WTC11 (cell line): ENCODE data around the gene MTCP1. TPM values are rescaled to one million over a fixed set of nuclear protein-coding genes. Genes with fewer than 3 reads are reported as not detected.

Source experiments
- ATAC-seq: fragments of 200-7000 bp; cut with Tn5 transposase; 2 replicates; pipeline ENCODE4 v1.10.0; 2021; ENCODE audit warnings: mild to moderate bottlenecking, moderate library complexity
- CTCF ChIA-PET: fragments of 300-600 bp; sonication (Branson Sonifier 250); formaldehyde crosslinking; loops from one replicate; lab custom pipeline; 2021; ENCODE audit warnings: antibody characterized with exemption; lab: Charles Lee
- POLR2A ChIA-PET: fragments of 350-600 bp; sonication (Branson Sonifier 250); formaldehyde crosslinking; loops from one replicate; lab custom pipeline; 2021; ENCODE audit warnings: antibody characterized with exemption; lab: Charles Lee
- DNase-seq: peaks from one replicate; pipeline ENCODE4 v3.0.0; 2021; ENCODE audit warnings: low spot score
- H3K27ac Mint-ChIP-seq: 2 replicates; pipeline ENCODE4 v1.8.0; 2021; ENCODE audit warnings: mixed read lengths
- H3K27me3 Mint-ChIP-seq: 2 replicates; pipeline ENCODE4 v1.8.0; 2021; ENCODE audit warnings: low read depth, mild to moderate bottlenecking, moderate library complexity, mixed read lengths
- H3K36me3 Mint-ChIP-seq: 2 replicates; pipeline ENCODE4 v1.8.0; 2021; ENCODE audit warnings: mixed read lengths
- H3K4me1 Mint-ChIP-seq: 2 replicates; pipeline ENCODE4 v1.8.0; 2022; ENCODE audit warnings: mixed read lengths
- H3K4me3 Mint-ChIP-seq: 2 replicates; pipeline ENCODE4 v1.8.0; 2021; ENCODE audit warnings: mild to moderate bottlenecking, moderate library complexity, mixed read lengths
- H3K9me3 Mint-ChIP-seq: 2 replicates; pipeline ENCODE4 v1.8.0; 2021; ENCODE audit warnings: mixed read lengths
- CBFB ChIP-seq: sonication (generic); formaldehyde crosslinking; IDR thresholded peaks from 2 replicates; pipeline ENCODE4 v1.8.1; 2022; ENCODE audit warnings: mild to moderate bottlenecking, low read depth, missing genetic modification reagents
- CREM ChIP-seq: sonication (generic); formaldehyde crosslinking; IDR thresholded peaks from 2 replicates; pipeline ENCODE4 v1.8.1; 2022; ENCODE audit warnings: mild to moderate bottlenecking, missing genetic modification reagents, moderate library complexity
- FOXJ3 ChIP-seq: sonication (generic); formaldehyde crosslinking; IDR thresholded peaks from 2 replicates; pipeline ENCODE4 v1.9.0; 2021; ENCODE audit warnings: missing genetic modification reagents, mild to moderate bottlenecking, borderline replicate concordance
- GABPB1 ChIP-seq: sonication (generic); formaldehyde crosslinking; IDR thresholded peaks from 2 replicates; pipeline ENCODE4 v1.8.1; 2023; ENCODE audit warnings: mild to moderate bottlenecking, missing genetic modification reagents
- GRHL2 ChIP-seq: fragments of 250-450 bp; sonication (Bioruptor Pico); IDR thresholded peaks from 2 replicates; pipeline ENCODE4 v1.8.0; 2022; ENCODE audit warnings: mild to moderate bottlenecking, moderate library complexity; ENCODE audit not compliant: insufficient replicate concordance, severe bottlenecking
- OVOL2 ChIP-seq: fragments of 250-450 bp; sonication (Bioruptor Pico); IDR thresholded peaks from 2 replicates; pipeline ENCODE4 v1.9.0; 2021; ENCODE audit warnings: mild to moderate bottlenecking, borderline replicate concordance
- TEAD4 ChIP-seq: sonication (generic); formaldehyde crosslinking; IDR thresholded peaks from 2 replicates; pipeline ENCODE4 v1.8.0; 2022; ENCODE audit warnings: mild to moderate bottlenecking, missing genetic modification reagents
- ZNF219 ChIP-seq: sonication (generic); formaldehyde crosslinking; IDR thresholded peaks from 2 replicates; pipeline ENCODE4 v1.8.0; 2023; ENCODE audit warnings: missing genetic modification reagents, mild to moderate bottlenecking, borderline replicate concordance
- ZNF263 ChIP-seq: sonication (generic); formaldehyde crosslinking; IDR thresholded peaks from 2 replicates; pipeline ENCODE4 v1.8.1; 2022; ENCODE audit warnings: low read depth, mild to moderate bottlenecking, moderate library complexity, missing genetic modification reagents
- ZNF317 ChIP-seq: sonication (generic); formaldehyde crosslinking; IDR thresholded peaks from 2 replicates; pipeline ENCODE4 v1.8.1; 2023; ENCODE audit warnings: low read depth, mild to moderate bottlenecking, moderate library complexity, missing genetic modification reagents, borderline replicate concordance
- ZNF423 ChIP-seq: fragments of 250-450 bp; sonication (Bioruptor Pico); IDR thresholded peaks from 2 replicates; pipeline ENCODE4 v2.1.2; 2022; ENCODE audit warnings: mild to moderate bottlenecking, moderate library complexity
- total RNA-seq: library from RNA; stranded (reverse); gene quantifications from 3 replicates; pipeline ENCODE4 v1.2.3, GENCODE V29; 2021
- TF ChIP-seq, protein P1 (sequence below): fragments of 250-450 bp; sonication (Bioruptor Pico); conservative IDR thresholded peaks from 2 replicates; pipeline ENCODE4 v1.9.0; 2021; ENCODE audit warnings: mild to moderate bottlenecking
- TF ChIP-seq, protein P2 (sequence below): sonication (generic); formaldehyde crosslinking; IDR thresholded peaks from 2 replicates; pipeline ENCODE4 v1.8.0; 2022; ENCODE audit warnings: mild to moderate bottlenecking, missing genetic modification reagents
- TF ChIP-seq, protein P3 (sequence below): sonication (generic); formaldehyde crosslinking; IDR thresholded peaks from 2 replicates; pipeline ENCODE4 v1.8.0; 2022; ENCODE audit warnings: mild to moderate bottlenecking, missing genetic modification reagents
- TF ChIP-seq, protein P4 (sequence below): sonication (generic); formaldehyde crosslinking; IDR thresholded peaks from 2 replicates; pipeline ENCODE4 v1.8.1; 2023; ENCODE audit warnings: mild to moderate bottlenecking, moderate library complexity, missing genetic modification reagents
- TF ChIP-seq, protein P5 (sequence below): sonication (generic); formaldehyde crosslinking; IDR thresholded peaks from 2 replicates; pipeline ENCODE4 v1.8.1; 2023; ENCODE audit warnings: mild to moderate bottlenecking, missing genetic modification reagents, borderline replicate concordance

The MTCP1 gene
- total RNA-seq, 1 experiment from 2014 or later, result 12.8 TPM

DNA sequence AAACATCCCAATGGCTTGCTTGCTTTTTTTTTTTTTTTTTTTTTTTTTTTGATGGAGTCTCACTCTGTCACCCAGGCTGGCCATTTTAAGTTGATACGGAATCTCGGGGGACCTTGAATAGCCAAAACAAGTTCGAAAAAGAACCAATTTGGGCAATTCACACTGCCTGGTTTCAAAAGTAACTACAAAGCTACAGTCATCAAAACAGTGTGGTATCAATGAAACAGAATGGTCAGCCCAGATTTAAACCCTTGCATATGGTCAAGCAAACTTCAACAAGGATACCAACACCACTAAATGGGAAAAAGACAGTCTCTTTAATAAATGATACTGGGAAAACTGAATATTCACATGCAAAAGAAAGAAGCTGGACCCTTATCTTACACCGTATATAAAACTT, 42.2 kb upstream of the MTCP1 start:
- H3K27ac Mint-ChIP-seq, result no peak overlapping the region
- no peak for DNase-seq
- ATAC-seq, result no peak
- peaks cover 5% of the 10 kb centered on the region; the same call in 1 of the 2 replicates for H3K9me3 Mint-ChIP-seq
- H3K36me3 Mint-ChIP-seq, result peaks cover 11% of the 10 kb centered on the region; the same call in 1 of the 2 replicates
- CTCF ChIA-PET, result no interaction called here
- H3K4me1 Mint-ChIP-seq, result no peaks in the 10 kb centered on the region
- no peaks in the 10 kb centered on the region for H3K27me3 Mint-ChIP-seq
- H3K4me3 Mint-ChIP-seq, result no peak overlapping the region
- POLR2A ChIA-PET, result no interaction called here
- TF ChIP-seq ZNF317 (CRISPR knock-in tag) (no peak), ZNF219 (CRISPR knock-in tag) (no peak)
- TF ChIP-seq, protein P1, sequence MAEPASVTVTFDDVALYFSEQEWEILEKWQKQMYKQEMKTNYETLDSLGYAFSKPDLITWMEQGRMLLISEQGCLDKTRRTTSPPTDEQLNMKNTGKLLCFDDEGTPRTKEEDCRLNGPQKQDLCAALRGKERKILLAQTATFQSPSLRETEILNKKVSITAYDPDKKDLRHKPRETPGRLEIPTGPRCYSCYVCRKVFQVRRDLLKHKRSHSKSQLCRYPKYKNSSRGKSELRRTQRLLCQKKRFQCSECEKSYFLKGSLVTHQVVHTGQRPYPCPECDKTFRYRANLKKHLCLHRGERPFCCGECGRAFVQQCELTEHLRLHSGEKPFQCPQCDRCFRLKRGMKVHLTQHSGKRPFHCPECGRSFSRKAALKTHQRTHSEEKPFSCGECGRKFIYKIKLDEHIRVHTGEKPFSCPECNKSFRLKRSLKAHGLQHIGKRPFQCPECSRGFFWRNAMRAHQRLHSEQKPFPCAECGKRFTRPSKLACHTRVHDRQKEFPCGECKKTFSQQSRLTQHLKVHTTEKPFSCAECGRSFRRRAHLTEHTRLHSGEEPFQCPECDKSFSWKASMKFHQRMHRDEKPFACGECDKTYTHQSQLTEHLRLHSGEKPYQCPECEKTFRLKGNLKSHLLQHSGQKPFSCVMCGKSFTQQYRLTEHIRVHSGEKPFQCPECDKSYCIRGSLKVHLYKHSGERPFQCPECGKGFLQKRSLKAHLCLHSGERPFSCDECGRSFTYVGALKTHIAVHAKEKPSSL, result no peak

DNA sequence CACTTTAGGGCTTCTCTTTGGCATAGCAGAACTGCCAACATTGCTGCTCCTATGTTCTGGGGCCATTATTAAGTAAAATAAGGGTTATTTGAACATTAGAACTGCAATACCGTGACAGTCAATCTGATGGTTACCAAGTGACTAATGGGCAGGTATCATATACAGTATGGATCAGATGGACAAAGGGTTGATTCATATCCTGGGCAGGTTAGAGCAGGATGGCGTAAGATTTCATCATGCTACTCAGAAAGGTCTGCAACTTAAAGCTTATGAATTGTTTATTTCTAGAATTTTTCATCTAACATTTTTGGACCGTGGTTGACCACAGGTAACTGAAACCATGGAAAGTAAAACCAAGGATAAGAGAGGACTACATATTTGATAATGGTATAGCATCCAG, 41.2 kb upstream of the MTCP1 start:
- ATAC-seq, result no peak
- POLR2A ChIA-PET, result no interaction called here

DNA sequence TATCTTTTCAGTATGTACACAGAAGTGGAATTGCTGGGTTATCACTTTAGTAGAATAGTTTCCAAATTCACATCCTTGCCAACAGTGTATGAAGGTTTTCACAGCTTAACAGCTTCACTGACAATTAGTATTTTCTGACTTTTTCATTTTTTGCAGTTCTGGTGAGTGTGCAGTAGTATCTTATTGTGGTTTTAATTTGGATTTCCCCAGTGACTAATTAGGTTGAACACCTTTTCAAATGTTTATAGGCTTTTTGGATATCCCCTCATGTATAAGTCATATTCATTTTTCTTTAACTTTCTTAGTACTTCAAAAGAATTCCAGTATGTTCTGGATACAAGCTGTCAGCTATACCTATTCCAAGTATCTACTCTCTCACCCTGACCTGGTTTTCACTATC, 37.5 kb upstream of the MTCP1 start:
- no peak overlapping the region for H3K27ac Mint-ChIP-seq
- CTCF ChIA-PET, result no interaction called here
- H3K27me3 Mint-ChIP-seq, result no peaks in the 10 kb centered on the region
- TF ChIP-seq FOXJ3 (CRISPR knock-in tag) (no peak), GRHL2 (CRISPR knock-in tag) (no peak), CBFB (CRISPR knock-in tag) (no peak), ZNF423 (CRISPR knock-in tag) (no peak)
- TF ChIP-seq, protein P2, sequence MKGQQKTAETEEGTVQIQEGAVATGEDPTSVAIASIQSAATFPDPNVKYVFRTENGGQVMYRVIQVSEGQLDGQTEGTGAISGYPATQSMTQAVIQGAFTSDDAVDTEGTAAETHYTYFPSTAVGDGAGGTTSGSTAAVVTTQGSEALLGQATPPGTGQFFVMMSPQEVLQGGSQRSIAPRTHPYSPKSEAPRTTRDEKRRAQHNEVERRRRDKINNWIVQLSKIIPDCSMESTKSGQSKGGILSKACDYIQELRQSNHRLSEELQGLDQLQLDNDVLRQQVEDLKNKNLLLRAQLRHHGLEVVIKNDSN (CRISPR knock-in tag), result no peak
- TF ChIP-seq, all 79 proteins: peak for 0
- no peak for ATAC-seq
- peaks cover 8% of the 10 kb centered on the region; the same call in 1 of the 2 replicates for H3K36me3 Mint-ChIP-seq
- H3K9me3 Mint-ChIP-seq, result peaks cover 5% of the 10 kb centered on the region; the same call in 1 of the 2 replicates
- no peaks in the 10 kb centered on the region for H3K4me1 Mint-ChIP-seq
- POLR2A ChIA-PET, result no interaction called here
- H3K4me3 Mint-ChIP-seq, result no peak overlapping the region
- no peak for DNase-seq

More for the DNA sequence above, 41.2 kb upstream of the MTCP1 start:
- Mint-ChIP-seq H3K4me1 (no peaks in the 10 kb centered on the region), H3K4me3 (no peak overlapping the region), H3K27me3 (no peaks in the 10 kb centered on the region)
- CTCF ChIA-PET, result no interaction called here
- TF ChIP-seq ZNF263 (CRISPR knock-in tag) (no peak), GABPB1 (CRISPR knock-in tag) (peak; percentile 82), CREM (CRISPR knock-in tag) (no peak), OVOL2 (no peak)
- TF ChIP-seq, protein P3, sequence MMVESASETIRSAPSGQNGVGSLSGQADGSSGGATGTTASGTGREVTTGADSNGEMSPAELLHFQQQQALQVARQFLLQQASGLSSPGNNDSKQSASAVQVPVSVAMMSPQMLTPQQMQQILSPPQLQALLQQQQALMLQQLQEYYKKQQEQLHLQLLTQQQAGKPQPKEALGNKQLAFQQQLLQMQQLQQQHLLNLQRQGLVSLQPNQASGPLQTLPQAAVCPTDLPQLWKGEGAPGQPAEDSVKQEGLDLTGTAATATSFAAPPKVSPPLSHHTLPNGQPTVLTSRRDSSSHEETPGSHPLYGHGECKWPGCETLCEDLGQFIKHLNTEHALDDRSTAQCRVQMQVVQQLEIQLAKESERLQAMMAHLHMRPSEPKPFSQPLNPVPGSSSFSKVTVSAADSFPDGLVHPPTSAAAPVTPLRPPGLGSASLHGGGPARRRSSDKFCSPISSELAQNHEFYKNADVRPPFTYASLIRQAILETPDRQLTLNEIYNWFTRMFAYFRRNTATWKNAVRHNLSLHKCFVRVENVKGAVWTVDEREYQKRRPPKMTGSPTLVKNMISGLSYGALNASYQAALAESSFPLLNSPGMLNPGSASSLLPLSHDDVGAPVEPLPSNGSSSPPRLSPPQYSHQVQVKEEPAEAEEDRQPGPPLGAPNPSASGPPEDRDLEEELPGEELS (CRISPR knock-in tag), result no peak
- TF ChIP-seq, all 79 proteins: peak for 1
- no peak for DNase-seq
- H3K9me3 Mint-ChIP-seq, result peaks cover 5% of the 10 kb centered on the region; the same call in 1 of the 2 replicates
- H3K27ac Mint-ChIP-seq, result no peak overlapping the region
- H3K36me3 Mint-ChIP-seq, result peaks cover 11% of the 10 kb centered on the region; the same call in 1 of the 2 replicates

DNA sequence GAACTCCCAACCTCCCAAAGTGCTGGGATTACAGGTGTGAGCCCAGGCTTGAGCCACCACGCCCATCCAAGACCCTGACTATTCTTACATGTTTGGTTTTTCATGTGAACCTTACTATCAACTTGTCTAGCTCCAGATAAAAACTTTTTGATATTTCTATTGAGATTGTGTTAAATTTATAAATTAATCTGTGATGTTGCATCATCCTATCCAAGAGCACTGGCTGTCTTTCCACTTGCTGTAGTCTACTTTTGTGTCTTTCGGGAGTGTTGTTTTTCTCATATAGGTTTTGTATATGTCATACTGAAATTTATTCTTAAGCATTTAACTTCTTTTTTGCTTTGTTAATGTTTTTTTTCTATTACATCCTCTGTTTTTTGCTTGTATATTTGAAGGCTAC, 35.0 kb upstream of the MTCP1 start:
- H3K4me1 Mint-ChIP-seq, result no peaks in the 10 kb centered on the region
- ATAC-seq (no peak), DNase-seq (no peak)
- POLR2A ChIA-PET, result no interaction called here
- H3K27ac Mint-ChIP-seq, result no peak overlapping the region
- no peaks in the 10 kb centered on the region for H3K36me3 Mint-ChIP-seq
- TF ChIP-seq, protein P4, sequence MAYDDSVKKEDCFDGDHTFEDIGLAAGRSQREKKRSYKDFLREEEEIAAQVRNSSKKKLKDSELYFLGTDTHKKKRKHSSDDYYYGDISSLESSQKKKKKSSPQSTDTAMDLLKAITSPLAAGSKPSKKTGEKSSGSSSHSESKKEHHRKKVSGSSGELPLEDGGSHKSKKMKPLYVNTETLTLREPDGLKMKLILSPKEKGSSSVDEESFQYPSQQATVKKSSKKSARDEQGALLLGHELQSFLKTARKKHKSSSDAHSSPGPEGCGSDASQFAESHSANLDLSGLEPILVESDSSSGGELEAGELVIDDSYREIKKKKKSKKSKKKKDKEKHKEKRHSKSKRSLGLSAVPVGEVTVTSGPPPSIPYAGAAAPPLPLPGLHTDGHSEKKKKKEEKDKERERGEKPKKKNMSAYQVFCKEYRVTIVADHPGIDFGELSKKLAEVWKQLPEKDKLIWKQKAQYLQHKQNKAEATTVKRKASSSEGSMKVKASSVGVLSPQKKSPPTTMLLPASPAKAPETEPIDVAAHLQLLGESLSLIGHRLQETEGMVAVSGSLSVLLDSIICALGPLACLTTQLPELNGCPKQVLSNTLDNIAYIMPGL (CRISPR knock-in tag), result no peak
- TF ChIP-seq TEAD4 (CRISPR knock-in tag), result no peak
- TF ChIP-seq, protein P5, sequence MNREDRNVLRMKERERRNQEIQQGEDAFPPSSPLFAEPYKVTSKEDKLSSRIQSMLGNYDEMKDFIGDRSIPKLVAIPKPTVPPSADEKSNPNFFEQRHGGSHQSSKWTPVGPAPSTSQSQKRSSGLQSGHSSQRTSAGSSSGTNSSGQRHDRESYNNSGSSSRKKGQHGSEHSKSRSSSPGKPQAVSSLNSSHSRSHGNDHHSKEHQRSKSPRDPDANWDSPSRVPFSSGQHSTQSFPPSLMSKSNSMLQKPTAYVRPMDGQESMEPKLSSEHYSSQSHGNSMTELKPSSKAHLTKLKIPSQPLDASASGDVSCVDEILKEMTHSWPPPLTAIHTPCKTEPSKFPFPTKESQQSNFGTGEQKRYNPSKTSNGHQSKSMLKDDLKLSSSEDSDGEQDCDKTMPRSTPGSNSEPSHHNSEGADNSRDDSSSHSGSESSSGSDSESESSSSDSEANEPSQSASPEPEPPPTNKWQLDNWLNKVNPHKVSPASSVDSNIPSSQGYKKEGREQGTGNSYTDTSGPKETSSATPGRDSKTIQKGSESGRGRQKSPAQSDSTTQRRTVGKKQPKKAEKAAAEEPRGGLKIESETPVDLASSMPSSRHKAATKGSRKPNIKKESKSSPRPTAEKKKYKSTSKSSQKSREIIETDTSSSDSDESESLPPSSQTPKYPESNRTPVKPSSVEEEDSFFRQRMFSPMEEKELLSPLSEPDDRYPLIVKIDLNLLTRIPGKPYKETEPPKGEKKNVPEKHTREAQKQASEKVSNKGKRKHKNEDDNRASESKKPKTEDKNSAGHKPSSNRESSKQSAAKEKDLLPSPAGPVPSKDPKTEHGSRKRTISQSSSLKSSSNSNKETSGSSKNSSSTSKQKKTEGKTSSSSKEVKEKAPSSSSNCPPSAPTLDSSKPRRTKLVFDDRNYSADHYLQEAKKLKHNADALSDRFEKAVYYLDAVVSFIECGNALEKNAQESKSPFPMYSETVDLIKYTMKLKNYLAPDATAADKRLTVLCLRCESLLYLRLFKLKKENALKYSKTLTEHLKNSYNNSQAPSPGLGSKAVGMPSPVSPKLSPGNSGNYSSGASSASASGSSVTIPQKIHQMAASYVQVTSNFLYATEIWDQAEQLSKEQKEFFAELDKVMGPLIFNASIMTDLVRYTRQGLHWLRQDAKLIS (CRISPR knock-in tag), result no peak
- TF ChIP-seq, all 79 proteins: peak for 0
- H3K9me3 Mint-ChIP-seq, result no peaks in the 10 kb centered on the region
- H3K27me3 Mint-ChIP-seq, result no peaks in the 10 kb centered on the region
- CTCF ChIA-PET, result interaction anchor here (2.4 kb wide), 1 partner anchor 12 kb away, joined by 8 read pairs; no protein-coding TSS in a partner anchor
- no peak overlapping the region for H3K4me3 Mint-ChIP-seq
